Choroid plexus epithelial cell (primary cell): ENCODE measurements around the gene GLYR1.

ENCODE experiments used
- DNase-seq: peaks from one replicate; pipeline ENCODE4 v3.0.0-alpha.2; 2010; ENCODE audit warnings: low read depth
- H3K4me3 ChIP-seq: 2 replicates; pipeline ENCODE4 v1.5.1; 2011; ENCODE audit warnings: low read depth, mild to moderate bottlenecking, control low read depth, low read length, moderate library complexity
- TF ChIP-seq, protein P1 (sequence below): conservative IDR thresholded peaks from 2 replicates; pipeline ENCODE4 v1.5.1; 2011; ENCODE audit warnings: low read depth, mild to moderate bottlenecking, control low read depth, inconsistent platforms, low read length, moderate library complexity

The GLYR1 gene

DNA sequence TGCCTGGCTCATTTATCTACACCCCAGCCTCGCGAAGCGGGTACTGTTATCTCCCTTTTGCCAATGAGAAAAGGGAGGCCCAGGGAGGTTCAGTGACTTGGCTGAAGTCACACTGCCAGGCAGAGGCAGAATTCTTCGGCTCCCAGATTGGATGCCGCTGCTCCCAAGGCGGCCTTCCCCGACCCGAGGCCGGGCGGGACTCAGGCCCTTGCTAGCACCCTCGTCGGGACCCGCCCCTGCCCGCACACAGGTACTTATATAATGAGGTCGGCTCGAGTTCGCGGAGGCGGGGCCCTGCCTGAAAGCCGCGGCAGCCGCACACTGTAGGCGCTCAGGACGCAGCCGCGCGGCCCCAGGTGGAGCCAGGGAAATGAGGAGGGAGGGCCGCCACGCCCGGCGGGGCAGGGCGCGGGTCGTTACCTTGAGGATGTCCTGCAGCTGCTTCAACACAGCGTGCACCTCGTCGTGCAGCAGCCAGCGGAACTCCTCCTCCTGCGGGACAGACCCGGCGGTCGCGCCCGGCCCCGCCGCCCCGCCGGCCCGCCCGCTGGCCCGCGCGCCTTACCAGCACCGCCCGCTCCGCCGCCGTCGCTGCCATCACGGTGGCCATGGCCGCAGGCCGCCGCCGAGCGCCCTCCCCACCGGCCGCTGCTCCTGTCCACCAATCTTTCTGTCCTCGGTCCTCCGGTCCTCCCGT, 45.0 kb downstream of the GLYR1 start, which contains the start of gene ROGDI:
TSS of gene ROGDI (minus strand) at position 672 of the 697 bp plus-strand sequence. CDS start at position 610, 62 bp downstream.
- TF ChIP-seq, protein P1, sequence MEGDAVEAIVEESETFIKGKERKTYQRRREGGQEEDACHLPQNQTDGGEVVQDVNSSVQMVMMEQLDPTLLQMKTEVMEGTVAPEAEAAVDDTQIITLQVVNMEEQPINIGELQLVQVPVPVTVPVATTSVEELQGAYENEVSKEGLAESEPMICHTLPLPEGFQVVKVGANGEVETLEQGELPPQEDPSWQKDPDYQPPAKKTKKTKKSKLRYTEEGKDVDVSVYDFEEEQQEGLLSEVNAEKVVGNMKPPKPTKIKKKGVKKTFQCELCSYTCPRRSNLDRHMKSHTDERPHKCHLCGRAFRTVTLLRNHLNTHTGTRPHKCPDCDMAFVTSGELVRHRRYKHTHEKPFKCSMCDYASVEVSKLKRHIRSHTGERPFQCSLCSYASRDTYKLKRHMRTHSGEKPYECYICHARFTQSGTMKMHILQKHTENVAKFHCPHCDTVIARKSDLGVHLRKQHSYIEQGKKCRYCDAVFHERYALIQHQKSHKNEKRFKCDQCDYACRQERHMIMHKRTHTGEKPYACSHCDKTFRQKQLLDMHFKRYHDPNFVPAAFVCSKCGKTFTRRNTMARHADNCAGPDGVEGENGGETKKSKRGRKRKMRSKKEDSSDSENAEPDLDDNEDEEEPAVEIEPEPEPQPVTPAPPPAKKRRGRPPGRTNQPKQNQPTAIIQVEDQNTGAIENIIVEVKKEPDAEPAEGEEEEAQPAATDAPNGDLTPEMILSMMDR, result no peak
- DNase-seq, result peak; percentile 35
- H3K4me3 ChIP-seq, result peak within 1 kb of the TSS; percentile 81

DNA sequence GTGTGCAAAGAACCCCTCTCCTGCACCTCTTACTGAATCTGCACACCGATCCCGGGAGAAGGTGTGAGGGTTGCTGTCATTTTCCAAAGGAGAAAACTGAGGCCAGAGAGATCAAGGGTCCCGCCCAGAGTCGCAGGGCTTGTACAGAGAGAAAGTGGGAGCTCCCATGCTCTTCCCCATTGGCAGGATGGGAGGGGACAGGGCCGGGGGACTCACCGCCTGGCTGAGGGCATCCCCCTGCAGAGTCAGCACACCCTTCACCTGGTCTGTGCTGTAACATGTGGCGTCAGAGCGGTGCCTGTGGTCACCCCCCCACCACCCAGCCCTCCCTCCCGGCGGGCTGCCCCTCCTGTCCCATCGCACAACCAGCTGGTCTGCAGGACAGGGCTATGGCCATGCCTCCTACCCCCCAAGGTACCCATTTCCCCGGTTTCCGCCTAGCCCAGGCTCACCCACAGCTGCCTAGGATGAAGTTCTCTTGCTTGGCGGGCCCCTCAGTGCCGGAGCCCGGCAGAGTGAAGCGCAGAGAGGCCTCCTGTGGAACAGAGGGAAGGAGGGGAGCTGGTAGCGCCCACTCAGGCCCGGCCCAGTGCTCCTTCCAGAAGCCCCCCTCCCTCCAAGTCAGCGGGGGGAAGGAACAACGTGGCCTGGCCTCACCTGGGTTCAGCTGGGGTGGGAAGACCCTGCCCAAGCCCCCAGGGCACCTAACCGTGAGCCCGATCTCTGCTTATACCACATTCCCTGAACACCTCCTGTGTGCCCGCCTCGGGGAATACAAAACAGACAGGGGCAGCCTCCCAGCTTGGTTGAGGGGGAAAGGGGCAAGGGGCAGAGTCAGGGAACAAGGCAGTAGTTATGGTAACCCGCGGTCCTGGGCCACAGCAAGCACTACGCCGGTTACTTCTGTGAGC, 45.8 kb downstream of the GLYR1 start:
- TF ChIP-seq, protein P1, result no peak
- DNase-seq, result no peak
- H3K4me3 ChIP-seq, result peak overlapping the region; percentile 81

DNA sequence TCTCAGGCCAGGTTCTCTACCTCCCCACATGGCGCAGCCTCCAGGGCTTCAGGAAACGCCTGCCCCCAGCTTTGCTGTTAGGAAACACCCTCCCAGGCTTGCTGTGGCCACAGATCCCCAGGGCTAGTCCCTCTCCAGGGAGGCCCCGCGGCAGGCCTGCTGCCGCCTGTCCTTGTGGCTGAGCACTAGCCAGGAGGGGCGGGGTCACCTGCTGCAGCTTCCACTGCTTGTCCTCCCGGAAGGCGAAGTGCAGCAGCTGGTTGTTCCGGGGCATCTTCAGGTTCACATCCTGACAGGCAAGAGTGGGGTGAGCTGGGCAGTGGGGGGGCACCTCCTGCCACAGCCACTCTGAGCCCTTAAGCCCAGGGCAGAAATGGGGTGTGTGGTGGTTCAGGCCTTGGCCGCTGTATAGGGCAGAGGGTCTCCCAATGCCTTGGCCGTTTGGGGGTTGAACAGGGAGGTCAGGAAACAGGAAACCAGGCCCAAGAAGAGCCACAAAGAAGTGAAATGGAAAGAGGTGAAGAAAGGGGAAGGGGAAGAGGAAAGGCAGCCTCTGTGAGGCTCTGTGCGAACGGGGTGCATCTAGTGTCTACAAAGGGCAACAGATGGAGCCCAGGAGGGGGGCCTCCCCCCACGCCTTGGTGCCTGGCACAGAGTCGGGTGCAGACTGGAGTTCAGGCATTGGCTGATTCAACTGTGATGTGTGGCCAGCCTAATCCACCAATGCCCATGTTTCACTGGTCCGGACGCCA, 46.6 kb downstream of the GLYR1 start:
- no peak for DNase-seq
- H3K4me3 ChIP-seq, result no peak overlapping the region
- TF ChIP-seq, protein P1, result no peak

DNA sequence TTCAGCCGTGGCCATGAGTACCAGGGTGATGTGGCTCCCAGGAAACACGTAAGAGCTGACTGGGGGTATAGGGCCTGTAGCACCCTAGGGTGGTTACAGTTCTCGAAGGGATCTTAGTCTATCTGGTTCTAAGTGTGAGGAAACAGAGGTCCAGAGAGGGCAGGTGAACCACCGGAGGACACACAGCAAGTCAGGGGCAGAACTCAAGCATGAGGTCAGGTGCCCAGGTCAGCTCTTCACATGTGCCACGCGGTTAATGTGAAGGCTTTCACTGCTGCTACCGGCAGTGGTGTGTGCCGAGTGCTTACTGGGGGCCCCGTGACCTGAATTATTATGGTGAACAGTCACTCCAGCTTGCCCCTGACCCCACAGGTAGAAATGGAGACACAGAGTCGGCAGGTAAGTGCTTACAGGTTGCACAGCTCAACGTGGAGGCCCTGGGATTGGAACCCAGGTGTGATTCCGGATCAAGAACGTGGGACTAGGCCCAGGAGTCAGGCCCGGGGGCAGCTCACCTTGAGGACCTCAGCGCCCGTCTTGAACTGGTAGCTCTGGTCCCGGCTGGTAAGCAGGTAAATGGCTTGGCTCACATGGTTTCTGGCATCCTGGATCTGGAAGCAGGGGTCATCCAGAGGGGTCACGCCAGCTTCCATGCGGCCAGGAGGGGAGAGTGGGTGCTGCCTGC, 47.8 kb downstream of the GLYR1 start:
- H3K4me3 ChIP-seq, result no peak overlapping the region
- DNase-seq, result no peak

DNA sequence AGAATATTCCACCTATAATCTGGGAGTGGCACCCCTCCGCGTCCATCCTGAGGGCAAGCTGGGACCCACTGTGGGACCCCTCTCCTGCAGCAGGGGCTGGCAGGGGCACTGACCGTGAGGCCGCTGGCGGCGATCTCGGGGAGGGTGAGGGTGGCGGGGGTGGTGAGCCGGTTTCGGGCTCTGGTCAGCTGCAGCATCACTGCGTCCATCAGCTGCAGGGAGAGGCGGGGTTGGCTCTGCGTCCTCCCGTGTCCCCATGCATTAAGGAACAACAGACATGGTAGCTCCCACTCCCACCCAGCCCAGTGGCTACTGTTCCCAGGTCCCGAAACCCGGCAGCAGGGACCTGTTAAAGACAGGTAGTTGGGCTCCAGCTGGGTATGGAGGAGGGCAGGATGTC, 48.6 kb downstream of the GLYR1 start:
- DNase-seq, result no peak
- H3K4me3 ChIP-seq, result no peak overlapping the region
- TF ChIP-seq, protein P1, result no peak

More for the DNA sequence above, 47.8 kb downstream of the GLYR1 start:
- TF ChIP-seq, protein P1, result no peak

DNA sequence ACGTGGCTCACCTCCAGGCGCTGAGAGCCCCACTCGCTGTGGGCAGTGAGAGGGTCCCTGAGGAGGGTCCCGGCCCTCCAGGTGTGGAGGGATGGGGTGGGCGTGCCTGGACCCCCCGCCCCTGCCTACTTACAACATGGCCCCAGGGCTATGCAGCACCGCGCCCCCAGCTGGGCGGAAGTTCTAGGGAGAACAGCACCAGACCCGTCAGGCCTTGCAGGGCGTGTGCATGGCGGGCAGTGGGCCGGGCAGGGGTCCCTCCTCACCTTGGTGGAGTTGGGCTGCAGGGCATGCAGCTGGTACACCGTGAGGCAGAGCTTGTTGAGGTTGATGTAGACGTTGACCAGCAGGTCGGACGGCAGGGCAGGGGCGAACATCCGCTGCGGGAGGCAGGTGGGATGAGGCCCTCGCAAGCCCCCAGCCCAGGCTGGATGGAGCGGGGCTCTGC, 49.3 kb downstream of the GLYR1 start:
- TF ChIP-seq, protein P1, result no peak
- no peak overlapping the region for H3K4me3 ChIP-seq
- DNase-seq, result no peak
